HG03064 (cell line): ENCODE data around the gene PRKCI.
"Not testable (repeated sequence)": the region's sequence is repeated elsewhere in the genome, so short reads cannot be mapped to it uniquely, and the experiment has no call there.

Source experiments
- ATAC-seq: cut with Tn5 transposase; IDR thresholded peaks from one replicate; pipeline ENCODE4 v1.9.1; 2021; ENCODE audit warnings: low read depth; ENCODE audit not compliant: unreplicated experiment

Gene PRKCI

DNA sequence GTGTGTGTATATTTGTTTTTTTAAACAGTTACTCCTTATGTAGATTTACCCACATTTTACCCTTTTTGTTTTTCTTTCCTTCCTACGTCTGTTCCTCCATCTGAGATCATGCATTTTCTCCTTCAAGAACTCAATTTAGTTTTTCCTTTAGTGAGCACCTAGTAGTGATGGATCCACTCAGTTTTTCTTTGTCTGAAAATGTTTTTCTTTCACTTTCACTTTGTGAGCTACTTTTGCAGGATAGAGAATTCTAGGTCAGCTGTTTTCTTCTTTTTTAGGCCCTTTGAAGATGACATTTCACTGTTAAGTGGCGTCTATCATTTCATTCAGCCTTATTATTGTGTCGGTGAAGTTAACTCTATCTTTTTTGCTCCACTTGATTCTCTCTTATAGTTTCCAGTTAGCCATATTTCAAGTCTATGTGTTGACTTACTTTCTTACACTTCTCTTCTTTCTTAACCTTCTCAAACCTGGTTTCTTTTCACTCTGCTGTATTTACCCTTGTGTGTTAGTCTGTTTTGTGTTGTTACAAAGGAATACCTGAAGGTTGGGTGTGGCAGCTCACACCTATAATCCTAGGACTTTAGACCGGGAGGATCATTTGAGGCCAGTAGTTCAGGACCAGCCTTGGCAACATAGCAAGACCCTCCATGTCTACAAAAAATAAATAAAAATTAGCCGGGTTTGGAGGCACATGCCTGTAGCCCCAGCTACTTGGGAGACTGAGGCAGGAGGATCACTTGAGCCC is 55.8 kb downstream of the PRKCI start:
- ATAC-seq, result no peak

DNA sequence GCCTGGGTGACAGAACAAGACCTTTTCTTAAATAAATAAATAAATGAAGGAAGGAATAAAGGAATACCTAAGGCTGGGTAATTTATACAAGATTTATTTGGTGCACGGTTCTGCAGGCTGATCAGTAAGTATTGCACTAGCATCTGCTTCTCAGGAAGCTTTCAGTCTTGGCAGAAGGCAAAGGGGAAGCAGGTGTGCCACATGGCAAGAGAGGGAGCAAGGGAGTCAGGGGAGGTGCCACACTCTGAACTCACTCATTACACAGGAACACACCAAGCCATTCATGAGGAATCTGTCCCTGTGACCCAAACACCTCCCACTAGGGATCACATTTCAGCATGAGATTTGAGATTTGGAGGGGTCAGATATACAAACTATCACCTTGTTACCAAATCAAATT is 56.4 kb downstream of the PRKCI start:
- ATAC-seq, result no peak

DNA sequence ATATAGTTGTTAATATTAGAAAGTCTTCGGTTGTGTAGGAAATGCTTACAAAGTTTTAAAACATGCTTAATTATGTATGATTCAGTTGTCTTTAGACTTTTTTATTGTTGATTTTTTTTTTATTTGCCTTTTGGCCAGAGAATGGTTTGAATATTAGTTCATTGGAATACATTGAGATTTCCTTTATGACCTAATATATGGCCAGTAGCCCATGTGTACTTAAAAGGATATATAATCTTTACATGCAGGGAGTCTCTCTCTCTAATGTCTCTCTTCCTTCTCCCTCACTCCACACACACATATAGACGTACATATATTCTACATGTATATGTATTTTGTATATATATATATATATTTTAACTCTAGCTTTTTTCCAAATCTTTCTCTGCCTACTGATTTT is 68.0 kb downstream of the PRKCI start:
- ATAC-seq, result no peak

DNA sequence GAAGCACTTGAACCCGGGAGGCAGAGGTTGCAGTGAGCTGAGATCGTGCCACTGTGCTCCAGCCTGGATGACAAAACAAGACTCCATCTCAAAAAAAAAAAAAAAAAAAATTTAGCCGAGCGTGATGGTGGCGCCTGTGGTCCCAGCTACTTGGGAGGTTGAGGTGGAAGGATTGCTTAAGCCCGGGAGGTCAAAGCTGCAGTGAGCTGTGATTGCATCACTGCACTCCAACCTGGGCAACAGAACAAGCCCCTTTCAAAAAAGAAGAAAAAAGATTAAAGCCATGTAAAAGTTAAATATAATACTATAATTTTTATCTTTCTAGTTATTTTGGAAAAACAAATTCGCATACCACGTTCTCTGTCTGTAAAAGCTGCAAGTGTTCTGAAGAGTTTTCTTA is 73.4 kb downstream of the PRKCI start:
- no peak for ATAC-seq

DNA sequence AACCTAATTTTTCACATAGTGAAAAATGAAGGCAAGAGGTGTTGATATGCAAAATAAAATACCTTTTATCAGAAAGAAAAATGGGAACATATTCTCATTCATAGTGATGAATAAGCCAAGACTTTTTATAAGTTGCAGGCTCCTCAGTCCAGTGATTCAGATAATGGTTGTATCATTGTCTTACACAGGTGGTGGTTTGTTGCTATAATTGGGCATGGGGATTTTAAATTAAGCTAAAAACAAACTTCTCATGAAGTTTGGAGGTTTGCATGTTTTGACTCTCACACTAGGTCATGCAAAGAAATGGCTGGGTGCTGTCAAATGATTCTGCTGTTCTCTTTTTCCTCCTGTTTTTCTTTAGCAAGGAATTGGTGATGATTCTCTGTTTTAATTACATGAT is 74.5 kb downstream of the PRKCI start:
- ATAC-seq, result no peak

DNA sequence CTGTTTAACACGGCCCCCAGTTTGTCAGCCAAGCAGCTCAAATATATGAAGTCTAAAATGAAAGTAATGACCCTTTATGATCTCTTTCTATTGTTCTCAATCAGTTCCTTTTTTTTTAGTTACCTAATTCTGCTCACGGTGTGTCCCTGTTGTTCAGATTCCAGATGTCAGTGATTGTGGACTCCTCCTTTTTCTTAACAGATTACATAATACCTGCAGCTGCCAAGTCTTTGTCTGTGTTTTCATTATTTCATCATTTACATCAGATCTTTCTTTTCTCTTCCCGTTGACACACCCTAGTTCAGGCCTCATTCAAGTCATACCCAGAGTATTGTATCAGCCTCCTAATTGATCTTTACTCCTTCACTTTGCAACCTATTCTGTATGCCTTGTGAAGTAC is 79.2 kb downstream of the PRKCI start:
- ATAC-seq, result no peak

DNA sequence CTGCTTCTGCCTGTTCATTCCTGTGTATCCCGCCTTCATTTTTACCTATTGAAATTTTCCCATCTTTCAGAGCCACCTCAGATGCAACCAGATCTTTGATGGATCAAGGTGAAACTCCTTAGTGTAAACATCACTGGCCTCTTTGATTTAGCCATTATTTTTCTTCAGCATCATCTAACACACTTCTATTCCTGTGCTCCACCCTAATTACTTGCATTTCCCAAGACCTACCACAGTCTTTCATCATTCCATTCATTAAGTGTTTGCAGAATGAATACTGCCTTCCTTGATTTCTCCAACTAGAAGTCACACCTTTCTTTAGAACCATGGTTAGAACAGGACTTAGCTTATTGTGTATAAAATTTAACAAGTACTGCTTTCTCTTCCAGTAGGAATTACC is 79.8 kb downstream of the PRKCI start:
- no peak for ATAC-seq

DNA sequence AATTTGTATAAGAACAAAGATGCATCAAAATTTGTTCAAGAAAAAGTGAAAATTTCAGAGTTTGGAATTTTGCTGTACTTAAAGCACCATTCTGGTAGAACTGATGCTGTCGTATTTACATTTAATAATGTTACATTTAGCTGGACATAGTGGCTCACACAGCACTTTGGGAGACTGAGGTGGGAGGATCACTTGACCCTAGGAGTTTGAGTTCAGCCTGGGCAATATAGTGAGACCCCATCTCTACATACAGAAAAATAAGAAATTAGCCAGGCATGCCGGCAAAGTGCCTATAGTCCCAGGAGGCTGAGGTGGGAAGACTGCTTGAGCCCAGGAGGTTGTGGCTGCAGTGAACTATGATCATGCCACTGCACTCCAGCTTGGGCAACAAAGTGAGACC is 83.8 kb downstream of the PRKCI start:
- no peak for ATAC-seq

DNA sequence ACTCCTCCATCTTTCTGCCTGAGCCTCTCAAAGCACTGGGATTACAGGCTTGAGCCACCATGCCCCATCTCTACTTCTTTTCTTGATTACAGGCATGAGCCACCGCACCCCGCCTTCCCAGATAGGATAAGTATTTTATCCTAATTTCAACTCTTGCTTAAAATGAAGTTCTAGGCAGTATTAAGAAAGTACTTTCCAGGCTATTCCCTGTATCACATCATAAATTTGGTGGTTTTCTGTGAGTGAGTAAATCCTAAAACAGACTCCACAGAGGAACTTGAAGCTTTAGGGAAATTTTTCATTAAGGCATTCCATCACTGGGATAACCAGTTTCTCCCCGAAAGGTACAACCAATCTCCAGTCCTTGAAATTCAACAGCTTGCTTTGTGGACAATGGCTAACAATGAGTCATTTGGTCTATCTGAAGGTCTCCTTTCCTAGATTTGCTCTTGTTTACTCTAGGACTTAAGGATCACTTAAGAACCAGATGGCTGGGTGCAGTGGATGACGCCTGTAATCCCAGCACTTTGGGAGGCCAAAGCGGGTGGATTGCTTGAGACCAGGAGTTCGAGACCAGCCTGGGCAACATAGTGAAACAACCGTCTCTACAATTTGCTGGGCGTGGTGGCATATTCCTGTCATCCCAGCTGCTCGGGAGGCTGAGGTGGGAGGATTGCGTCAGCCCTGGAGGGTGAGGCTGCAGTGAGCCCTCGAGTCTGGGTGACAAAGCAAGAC is 85.6 kb downstream of the PRKCI start:
- no peak for ATAC-seq

DNA sequence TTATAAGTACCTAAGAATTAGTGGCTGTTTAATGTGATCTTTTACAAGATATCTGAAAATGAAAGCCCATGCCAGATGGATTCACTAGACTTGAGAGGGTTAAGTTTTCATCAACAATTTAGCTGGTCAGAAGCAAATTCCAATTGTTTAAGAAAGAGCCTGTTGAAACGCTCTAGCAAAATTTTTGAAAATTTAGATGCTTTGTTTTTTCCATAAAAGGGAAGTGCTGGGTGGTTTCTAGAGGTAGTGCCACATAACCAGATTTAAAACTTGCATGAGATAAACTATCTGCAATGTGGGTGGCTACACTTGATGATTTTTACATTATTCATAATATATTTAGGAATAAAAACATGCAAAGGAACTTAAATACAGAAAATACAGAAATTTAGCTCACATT is 86.8 kb downstream of the PRKCI start:
- no peak for ATAC-seq

DNA sequence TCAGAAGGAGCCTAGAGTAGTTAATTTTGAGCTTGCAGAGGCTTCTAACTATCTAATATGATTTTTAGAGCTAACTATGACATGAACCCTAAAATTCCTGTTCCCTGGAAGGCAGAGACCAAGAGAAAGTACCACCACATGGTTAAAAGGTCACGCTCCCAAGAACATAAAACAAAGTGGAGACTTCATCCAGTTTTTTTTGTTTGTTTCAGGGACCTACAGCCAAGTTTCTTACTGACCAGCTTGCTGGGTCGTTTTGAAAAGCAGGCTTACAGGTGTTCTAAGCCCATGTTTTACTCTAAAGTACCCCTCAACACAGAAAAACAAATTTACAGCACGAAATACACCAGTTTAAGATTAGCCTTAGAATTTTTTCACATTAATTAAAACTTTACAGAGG is 95.7 kb downstream of the PRKCI start:
- no peak for ATAC-seq

DNA sequence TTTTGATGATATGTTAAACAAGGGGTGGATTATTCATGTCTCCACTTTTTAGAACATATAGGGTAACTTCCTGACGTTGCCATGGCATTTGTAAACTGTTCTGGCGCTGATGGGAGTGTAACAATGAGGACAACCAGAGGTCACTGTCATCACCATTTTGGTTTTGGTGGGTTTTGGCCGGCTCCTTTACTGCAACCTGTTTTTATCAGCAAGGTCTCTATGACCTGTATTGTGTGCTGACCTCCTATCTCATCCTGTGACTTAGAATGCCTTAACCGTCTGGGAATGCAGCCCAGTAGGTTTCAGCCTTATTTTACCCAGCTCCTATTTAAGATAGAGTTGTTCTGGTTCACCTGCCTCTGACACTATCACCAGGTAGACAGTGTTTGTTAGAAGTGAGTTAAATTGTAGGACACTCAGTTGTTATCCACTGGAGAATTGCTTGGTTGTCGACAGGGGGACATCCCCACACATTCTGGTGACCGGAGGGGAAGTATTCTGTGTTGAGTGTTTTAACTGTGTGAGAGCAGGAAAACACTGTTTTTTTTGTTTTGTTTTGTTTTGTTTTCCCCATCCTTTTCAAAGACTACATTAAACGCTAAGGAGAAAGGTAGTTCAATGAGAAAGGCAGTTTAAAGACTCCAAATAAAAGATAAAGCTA is 98.4 kb downstream of the PRKCI start:
- ATAC-seq, result no peak

DNA sequence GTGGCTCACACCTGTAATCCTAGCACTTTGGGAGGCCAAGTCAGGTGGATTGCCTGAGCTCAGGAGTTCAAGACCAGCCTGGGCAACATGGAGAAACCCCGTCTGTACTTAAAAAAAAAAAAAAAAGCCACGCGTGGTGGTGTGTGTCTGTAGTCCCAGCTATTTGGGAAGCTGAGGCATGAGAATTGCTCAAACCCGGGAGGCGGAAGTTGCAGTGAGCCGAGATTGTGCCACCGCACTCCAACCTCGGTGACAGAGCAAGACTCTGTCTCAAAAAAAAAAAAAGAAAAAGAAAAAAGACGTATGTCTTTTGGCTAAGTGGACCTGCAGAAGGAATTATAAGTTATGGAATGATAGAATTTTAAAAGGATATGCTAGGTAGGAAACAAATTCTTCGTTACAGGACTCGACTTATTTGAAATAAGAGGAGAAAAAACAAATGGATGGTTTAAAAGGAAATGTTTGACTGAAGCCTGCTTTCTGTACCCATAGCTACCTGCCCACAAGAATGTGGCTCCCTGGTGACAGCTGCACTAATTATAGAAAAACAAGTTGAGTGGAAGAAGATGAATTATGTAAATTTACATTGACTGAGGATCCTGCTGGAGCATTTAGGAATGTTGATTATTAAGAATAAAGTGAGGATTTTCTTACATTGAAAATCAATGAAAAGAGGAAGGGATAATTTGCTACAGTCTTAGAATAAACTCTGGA is 99.3 kb downstream of the PRKCI start:
- ATAC-seq, result no peak

DNA sequence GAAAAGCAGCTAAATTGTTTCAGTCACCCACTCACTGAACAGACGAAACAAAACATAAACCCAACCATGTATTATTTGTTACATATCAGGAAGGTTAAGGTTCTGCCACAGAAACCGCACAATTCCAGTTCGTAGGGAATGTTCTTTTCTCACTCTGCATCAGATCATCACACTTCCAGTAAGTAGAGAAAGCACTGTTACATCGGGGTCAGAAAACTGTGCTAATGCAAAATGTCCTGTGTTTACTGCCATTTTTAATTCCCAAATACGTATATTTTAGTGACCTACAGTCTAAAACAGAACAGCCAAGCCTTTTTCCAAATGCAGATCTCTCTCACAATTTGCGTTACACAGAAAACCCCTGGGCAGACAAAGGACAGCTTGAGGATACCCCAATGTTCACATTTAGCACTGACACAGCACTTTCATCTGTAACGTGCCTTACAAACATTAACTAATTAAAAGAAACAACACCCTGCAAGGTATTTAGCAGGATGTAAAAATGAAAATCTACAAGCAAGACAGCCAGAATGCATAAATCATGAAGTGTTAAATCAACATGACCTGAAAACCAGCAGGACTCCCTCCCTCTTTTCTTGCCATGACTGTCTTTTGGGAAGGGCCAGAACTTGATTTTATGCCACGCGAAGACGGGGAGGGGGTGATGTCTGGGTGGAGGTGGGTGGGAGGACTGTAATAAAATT is 100.5 kb downstream of the PRKCI start:
- no peak for ATAC-seq

DNA sequence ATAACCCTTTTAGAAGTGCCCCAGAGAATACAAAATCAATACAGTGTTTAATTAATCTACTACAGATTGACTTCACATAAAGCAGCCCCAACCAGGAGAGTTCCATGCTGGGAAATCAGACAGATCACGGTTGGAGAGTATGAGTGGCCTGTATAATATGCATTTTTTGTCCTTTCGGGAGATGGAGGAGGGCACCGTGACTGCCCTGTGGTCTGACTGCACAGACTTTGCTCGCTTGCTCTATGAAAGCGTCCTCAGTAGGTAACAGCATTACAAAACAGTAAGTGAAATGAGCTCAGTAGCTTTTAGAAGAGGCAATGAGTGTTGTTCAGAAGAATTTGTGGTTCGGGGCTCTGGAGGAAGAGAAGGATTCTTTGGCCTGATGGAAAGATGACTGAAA is 101.1 kb downstream of the PRKCI start:
- ATAC-seq, result no peak

DNA sequence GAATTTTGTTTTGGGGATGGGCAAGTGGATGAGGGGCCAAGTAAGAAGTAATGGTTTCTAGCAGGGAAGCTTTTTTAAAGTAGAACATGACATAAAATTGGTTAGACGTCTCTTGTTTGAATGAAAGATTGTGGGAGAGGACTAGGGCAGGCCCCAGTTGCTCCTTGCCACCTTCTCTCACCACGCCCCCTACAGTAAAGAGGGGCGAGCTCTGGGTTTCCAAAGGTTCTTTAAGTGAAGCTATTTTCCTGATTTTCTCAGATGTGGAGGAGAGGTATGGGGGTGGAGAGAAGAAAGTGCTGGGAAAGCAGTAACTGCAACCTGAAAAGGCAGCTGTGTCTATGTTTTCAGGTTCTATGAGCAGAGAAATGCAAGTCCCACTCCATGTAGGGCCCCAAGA is 102.7 kb downstream of the PRKCI start:
- ATAC-seq, result no peak

DNA sequence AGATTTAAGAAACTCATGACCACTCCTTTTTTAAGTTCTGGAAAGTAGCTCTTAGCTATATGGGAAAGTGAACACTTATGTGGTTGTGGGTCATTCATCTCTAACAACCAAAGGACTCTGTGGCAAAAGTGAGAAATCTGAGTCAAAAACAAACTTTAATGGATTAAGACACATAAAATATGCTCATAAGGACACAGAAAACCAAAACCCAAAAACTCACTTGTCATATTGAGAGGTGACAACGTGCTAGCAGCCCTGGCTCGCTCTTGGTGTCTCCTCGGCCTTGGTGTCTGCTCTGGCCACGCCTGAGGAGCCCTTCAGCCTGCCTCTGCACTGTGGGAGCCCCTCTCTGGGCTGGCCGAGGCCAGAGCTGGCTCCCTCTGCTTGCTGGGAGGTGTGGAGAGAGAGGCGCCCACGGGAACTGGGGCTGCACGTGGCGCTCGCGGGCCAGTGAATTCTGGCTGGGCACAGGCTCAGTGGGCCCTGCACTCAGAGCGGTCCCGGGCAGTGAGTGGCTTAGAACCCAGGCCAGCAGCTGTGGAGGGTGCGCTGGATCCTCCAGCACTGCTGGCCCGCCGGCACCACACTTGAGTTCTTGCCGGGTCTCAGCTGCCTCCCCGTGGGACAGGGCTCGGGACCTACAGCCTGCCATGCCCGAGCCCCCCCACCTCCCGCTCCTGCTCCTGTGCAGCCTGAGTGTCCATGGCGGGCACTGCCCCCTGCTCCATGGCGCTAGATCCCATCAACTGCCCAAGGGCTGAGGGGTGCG is 105.0 kb downstream of the PRKCI start:
- no peak for ATAC-seq

DNA sequence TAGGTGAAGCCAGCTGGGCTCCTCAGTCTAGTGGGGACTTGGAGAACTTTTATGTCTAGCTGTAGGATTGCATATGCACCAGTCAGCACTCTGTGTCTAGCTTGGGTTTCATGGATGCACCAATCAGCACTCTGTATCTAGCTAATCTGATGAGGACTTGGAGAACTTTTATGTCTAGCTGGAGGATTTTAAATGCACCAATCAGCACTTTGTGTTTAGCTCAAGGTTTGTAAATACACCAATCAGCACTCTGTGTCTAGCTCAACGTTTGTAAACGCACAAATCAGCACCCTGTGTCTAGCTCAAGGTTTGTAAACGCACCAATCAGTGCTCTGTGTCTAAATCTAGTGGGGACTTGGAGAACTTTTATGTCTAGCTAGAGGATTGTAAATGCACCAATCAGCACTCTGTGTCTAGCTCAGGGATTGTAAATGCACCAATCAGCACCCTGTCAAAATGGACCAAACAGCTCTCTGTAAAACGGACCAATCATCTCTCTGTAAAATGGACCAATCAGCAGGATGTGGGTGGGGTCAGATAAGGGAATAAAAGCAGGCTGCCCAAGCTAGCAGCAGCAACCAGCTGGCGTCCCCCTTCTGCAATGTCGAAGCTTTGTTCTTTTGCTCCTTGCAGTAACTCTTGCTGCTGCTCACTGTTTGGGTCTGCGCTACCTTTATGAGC is 105.8 kb downstream of the PRKCI start:
- not testable (repeated sequence) for ATAC-seq

DNA sequence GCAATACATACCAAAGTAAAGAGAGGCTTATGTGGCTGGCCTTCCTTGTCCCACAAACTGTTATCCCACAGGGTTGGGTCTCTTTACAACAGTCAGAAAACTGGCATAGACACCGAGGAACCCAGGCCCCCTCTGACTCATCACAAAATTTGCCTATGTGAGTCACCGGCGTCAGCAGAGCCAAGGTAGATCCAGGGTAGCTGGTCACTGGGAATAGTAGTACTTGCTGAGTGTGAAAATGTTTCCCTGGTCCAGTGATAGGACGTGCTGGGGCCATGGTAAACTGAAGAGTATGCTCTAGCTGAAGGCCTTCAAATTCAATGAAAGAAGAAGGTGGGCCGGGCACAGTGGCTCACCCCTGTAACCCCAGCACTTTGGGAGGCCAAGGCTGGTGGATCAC is 108.1 kb downstream of the PRKCI start:
- ATAC-seq, result no peak
